SU-DHL-6 (cell line): ENCODE data around the gene PDLIM5.

Experiments
- H2AFZ ChIP-seq: fragments of 200-600 bp; sonication (generic); 2 replicates; pipeline ENCODE4 v1.6.1; 2014; ENCODE audit warnings: low read depth, mild to moderate bottlenecking, moderate library complexity, mixed read lengths, antibody characterized with exemption, low read length; ENCODE audit not compliant: severe bottlenecking
- H3F3A ChIP-seq: fragments of 200-600 bp; shearing (Covaris generic); 2 replicates; pipeline ENCODE4 v1.6.0; 2016; ENCODE audit warnings: antibody characterized with exemption, mild to moderate bottlenecking; ENCODE audit not compliant: insufficient read depth
- H3K27ac ChIP-seq: fragments of 200-600 bp; sonication (generic); 2 replicates; pipeline ENCODE4 v1.5.1; 2016; ENCODE audit warnings: low read depth, mild to moderate bottlenecking, low read length, moderate library complexity, mixed read lengths
- H3K27me3 ChIP-seq: fragments of 200-600 bp; sonication (generic), shearing (Covaris generic); 2 replicates; pipeline ENCODE4 v1.6.0; 2014; ENCODE audit warnings: mild to moderate bottlenecking, low read length
- H3K36me3 ChIP-seq: fragments of 200-600 bp; sonication (generic); 2 replicates; pipeline ENCODE4 v1.6.1; 2014; ENCODE audit warnings: mild to moderate bottlenecking, low read length, mixed read lengths
- H3K4me2 ChIP-seq: fragments of 300-600, 200-600 bp; shearing (Covaris generic), sonication (generic); 2 replicates; pipeline ENCODE4 v1.6.0; 2014; ENCODE audit warnings: low read length, low read depth, mild to moderate bottlenecking; ENCODE audit not compliant: poor library complexity, severe bottlenecking
- H3K4me3 ChIP-seq: fragments of 200-600 bp; sonication (generic); 2 replicates; pipeline ENCODE4 v1.5.1; 2014; ENCODE audit warnings: antibody characterized with exemption, low read length, mild to moderate bottlenecking, mixed read lengths; ENCODE audit not compliant: insufficient read depth, poor library complexity, severe bottlenecking
- H3K79me2 ChIP-seq: fragments of 200-600 bp; sonication (generic); 2 replicates; pipeline ENCODE4 v1.6.1; 2014; ENCODE audit warnings: mild to moderate bottlenecking, low read length, moderate library complexity; ENCODE audit not compliant: insufficient read depth
- H3K9ac ChIP-seq: fragments of 200-600 bp; sonication (generic); 2 replicates; pipeline ENCODE4 v1.7.0; 2014; ENCODE audit warnings: mild to moderate bottlenecking, low read length
- H3K9me2 ChIP-seq: fragments of 200-600 bp; sonication (generic); replicated peaks from 2 replicates; pipeline ENCODE4 v1.6.1; 2014; ENCODE audit warnings: low read length; ENCODE audit not compliant: insufficient read depth
- H3K9me3 ChIP-seq: fragments of 200-600 bp; sonication (generic); 2 replicates; pipeline ENCODE4 v1.6.1; 2014; ENCODE audit warnings: low read length, mixed read lengths; ENCODE audit not compliant: insufficient read depth
- H4K20me1 ChIP-seq: fragments of 200-600 bp; sonication (generic); 2 replicates; pipeline ENCODE4 v1.6.1; 2014; ENCODE audit warnings: low read depth, mild to moderate bottlenecking, antibody characterized with exemption, low read length, moderate library complexity, mixed read lengths
- CTCF ChIP-seq: fragments of 200-600 bp; sonication (generic); IDR thresholded peaks from one replicate; pipeline ENCODE4 v1.5.1; 2017; ENCODE audit warnings: antibody characterized with exemption, mild to moderate bottlenecking, low read length, moderate library complexity; ENCODE audit not compliant: insufficient read depth, poor library complexity, severe bottlenecking
- EZH2phosphoT487 ChIP-seq: fragments of 200-600 bp; sonication (generic), shearing (Covaris generic); conservative IDR thresholded peaks from 2 replicates; pipeline ENCODE4 v1.6.1; 2018; ENCODE audit warnings: mild to moderate bottlenecking, antibody characterized with exemption, low read length, moderate library complexity, mixed read lengths

PDLIM5 gene

GRCh38 chr4:94515365-94515764, 63.6 kb downstream of the PDLIM5 start:
- Histone ChIP-seq H3F3A (no peaks in the 10 kb centered on the region), H2AFZ (no peak overlapping the region), H3K9me2 (no peaks in the 10 kb centered on the region), H3K4me2 (no peak overlapping the region), H4K20me1 (no peaks in the 10 kb centered on the region), H3K36me3 (no peaks in the 10 kb centered on the region), H3K79me2 (no peaks in the 10 kb centered on the region), H3K4me3 (no peak overlapping the region), H3K27ac (no peak overlapping the region), H3K9ac (no peak overlapping the region), H3K27me3 (no peaks in the 10 kb centered on the region), H3K9me3 (no peaks in the 10 kb centered on the region)
- TF ChIP-seq CTCF (no peak), EZH2phosphoT487 (no peak)

- Histone ChIP-seq H3K27me3 (no peaks in the 10 kb centered on the region), H3K4me2 (no peak overlapping the region), H3K9me2 (no peaks in the 10 kb centered on the region), H3K36me3 (no peaks in the 10 kb centered on the region), H2AFZ (no peak overlapping the region), H3K4me3 (no peak overlapping the region), H3K9me3 (no peaks in the 10 kb centered on the region), H3K27ac (no peak overlapping the region), H3K79me2 (no peaks in the 10 kb centered on the region), H4K20me1 (no peaks in the 10 kb centered on the region), H3F3A (no peaks in the 10 kb centered on the region), H3K9ac (no peak overlapping the region)
- no peak for TF ChIP-seq CTCF
- no peak for TF ChIP-seq EZH2phosphoT487
Observed at GRCh38 chr4:94516067-94516466, 64.3 kb downstream of the PDLIM5 start.

GRCh38 chr4:94516999-94517398, 65.3 kb downstream of the PDLIM5 start:
- Histone ChIP-seq H3K9ac (no peak overlapping the region), H3K9me2 (no peaks in the 10 kb centered on the region), H2AFZ (no peak overlapping the region), H3K9me3 (no peaks in the 10 kb centered on the region), H3K79me2 (no peaks in the 10 kb centered on the region), H4K20me1 (no peaks in the 10 kb centered on the region), H3K4me2 (no peak overlapping the region), H3K36me3 (no peaks in the 10 kb centered on the region), H3K27ac (no peak overlapping the region), H3K27me3 (no peaks in the 10 kb centered on the region), H3K4me3 (no peak overlapping the region), H3F3A (no peaks in the 10 kb centered on the region)
- TF ChIP-seq EZH2phosphoT487 (no peak), CTCF (no peak)
